DMS 273 (cell line): ENCODE data around the gene ATP6V1G2.
A peak's percentile ranks its signal among the peaks of the same experiment; 100 is the strongest.
"Not testable (repeated sequence)": the region's sequence is repeated elsewhere in the genome, so short reads cannot be mapped to it uniquely, and the experiment has no call there.

Experiments
- DNase-seq: peaks from one replicate; lab custom pipeline; 2025; ENCODE audit not compliant: unreplicated experiment; lab: John Stamatoyannopoulos, UW

ATP6V1G2 gene

DNA sequence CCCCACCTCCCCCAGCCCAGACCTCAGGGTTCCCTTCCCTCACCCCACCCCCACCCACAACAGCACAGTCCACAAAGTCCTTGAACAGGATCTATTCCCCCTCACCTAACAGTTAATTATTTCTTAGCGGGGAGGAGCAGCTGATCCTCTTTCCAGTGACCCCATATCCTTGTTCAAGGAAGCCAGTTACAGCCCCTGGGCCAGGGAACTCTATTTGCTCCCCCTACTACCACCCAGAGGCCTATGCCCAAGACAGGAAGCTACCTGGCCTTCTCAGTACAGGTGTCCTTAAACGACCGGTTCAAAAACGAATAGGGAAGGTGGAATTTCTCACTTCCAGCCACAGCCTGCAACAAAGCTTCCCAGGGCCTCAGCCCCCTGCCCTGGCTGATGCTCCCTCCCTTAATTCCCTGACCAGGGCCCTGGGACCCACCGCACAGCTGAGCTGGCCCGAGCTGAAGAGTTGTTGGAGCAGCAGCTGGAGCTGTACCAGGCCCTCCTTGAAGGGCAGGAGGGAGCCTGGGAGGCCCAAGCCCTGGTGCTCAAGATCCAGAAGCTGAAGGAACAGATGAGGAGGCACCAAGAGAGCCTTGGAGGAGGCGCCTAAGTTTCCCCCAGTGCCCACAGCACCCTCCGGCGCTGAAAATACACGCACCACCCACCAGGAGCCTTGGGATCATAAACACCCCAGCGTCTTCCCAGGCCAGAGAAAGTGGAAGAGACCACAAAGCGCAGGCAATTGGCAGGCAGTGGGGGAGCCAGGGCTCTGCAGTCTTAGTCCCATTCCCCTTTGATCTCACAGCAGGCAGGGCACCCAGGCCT, 16.9 kb downstream of the ATP6V1G2 start:
- peak; percentile 49 for DNase-seq

DNA sequence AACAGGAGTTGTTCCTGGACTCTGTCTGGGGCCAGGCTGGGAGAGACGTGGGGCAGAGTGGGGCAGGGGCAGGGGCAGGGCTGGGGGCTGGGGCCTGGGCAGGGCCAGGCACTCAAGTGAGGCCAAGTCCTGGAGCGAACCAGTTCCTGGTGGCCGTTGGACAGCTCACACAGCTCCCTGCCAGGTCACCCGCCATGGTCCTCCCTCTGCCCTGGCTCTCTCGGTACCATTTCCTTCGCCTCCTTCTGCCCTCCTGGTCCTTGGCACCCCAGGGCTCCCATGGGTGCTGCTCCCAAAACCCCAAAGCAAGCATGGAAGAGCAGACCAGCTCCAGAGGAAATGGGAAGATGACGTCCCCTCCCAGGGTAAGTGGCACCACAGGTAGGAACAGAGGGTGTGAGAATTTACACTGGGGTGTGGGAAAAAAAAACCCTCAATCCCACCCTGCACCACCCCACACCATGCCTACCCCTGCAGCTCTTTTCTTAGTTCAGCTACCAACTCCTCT, 17.5 kb downstream of the ATP6V1G2 start, which contains the start of gene MCCD1:
Gene MCCD1 (plus strand): TSS at position 142 of the 508 bp plus-strand sequence. CDS start 53 bp downstream, at position 195.
- DNase-seq = no peak

DNA sequence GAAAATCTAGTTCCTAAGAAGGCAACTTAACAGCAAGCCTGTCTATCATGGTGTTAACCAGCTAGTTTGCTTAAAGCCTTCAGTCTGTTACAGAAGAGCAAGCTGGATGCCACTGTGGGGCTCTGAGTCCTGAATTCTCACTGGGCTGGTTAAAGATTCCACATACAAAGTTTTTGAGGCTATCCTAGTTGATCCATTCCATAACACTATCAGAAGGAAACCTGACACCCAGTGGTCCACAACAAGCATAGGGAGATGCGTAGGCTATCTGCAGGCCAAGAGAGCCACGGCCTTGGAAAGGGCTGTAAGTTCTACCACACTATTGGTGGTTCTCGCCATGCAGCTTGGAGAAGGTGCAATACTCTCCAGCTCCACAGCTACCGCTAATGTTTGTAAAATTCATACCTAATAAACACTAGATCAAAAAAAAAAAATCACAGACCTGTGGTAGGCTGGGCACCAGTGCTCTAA, 18.1 kb downstream of the ATP6V1G2 start:
- peak; percentile 60 for DNase-seq

DNA sequence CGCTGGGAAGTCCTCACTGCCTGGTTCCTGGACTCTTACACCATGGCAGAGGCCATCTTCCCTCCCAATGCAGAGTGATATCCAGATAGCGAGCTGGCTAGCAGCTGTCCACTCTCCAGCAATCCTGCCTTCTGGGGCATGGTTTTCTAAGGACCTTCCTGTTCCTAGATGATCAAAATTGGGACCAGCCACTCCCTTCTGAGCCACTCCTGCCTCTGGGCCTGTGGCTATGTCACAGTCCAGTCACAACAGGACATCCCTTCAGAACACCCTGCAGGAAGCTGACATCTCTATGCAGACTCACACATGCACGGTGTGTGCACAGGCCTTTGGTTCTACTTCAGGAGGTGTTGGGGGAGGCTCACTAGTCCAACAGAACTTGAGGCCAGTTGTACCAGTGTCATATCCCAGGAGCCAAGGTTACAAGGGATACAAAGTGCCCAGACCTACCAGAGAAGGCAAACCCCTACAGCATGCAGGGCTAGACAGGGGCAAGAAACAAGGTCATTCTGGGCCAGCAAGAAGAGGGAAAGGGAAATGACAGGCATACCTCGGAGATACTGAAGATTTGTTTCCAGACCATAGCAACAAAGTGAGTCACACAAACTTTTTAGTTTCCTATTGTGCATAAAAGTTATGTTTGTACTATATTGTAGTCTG, 20.3 kb downstream of the ATP6V1G2 start:
- no peak for DNase-seq

- no peak for DNase-seq
Observed at GRCh38 chr6:31525553-31525931, 20.9 kb downstream of the ATP6V1G2 start.

- no peak for DNase-seq
Observed at GRCh38 chr6:31521835-31522234, 24.6 kb downstream of the ATP6V1G2 start.

GRCh38 chr6:31513456-31514165, 32.8 kb downstream of the ATP6V1G2 start:
- no peak for DNase-seq

GRCh38 chr6:31510007-31510406, 36.4 kb downstream of the ATP6V1G2 start:
- no peak for DNase-seq

DNA sequence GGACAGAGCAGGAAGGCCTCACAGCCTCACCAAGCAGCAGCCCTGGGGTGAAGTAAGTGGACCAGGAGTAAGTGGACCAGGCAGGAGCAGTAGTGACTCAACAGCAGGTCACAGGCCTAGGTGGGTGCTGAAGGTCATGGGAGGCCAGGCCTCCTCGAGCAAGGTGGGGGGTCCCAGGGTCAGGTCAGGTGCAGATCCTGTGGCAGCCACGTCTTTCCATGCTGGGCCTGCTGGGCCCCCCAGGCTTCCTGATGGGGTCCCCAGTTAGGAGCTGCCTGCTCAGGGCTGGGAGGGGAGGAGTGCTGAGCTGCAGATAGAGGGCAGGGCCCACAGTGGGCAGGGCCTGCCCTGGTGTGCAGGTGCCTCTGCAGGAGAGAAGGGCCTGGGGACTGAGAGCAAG, 37.4 kb downstream of the ATP6V1G2 start:
- DNase-seq = not testable (repeated sequence)

DNA sequence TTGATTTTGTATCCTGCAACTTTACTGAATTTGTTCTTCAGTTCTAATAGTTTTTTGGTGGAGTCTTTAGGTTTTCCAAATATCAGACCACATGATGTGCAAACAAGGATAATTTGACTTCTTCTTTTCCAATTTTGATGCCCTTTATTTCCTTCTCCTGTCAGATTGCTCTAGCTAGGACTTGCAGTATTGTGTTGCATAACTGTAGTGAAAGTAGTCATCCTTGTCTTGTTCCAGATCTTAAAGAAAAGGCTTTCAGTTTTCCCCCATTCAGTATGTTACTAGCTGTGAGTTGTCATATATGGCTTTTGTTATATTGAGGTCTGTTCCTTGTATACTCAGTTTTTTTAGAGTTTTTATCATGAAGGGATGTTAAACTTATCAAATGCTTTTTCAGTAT, 43.8 kb downstream of the ATP6V1G2 start:
- DNase-seq = no peak

DNA sequence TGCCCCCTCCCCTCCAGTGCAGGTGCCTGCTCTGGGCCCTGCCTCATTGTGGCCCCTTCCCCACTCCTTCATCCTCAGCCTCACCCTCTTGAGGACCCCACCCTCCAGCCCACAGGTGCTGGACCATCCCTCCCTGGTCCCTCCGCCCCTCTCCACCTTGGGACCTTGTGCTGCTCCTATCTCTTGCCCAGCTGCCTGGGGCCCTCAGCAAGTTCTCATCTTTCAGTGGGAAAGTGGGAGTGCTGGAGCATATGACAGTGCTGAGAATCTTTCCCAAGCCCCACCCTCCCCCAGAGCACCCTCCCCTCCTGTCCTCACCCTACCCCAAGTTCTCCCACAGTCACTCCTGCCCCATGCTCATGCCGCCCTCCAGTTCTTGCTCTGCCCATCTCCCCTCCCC, 46.8 kb downstream of the ATP6V1G2 start:
- peak; percentile 14 for DNase-seq

- peak; percentile 55 for DNase-seq
Observed at GRCh38 chr6:31498748-31499147, 47.7 kb downstream of the ATP6V1G2 start.

DNA sequence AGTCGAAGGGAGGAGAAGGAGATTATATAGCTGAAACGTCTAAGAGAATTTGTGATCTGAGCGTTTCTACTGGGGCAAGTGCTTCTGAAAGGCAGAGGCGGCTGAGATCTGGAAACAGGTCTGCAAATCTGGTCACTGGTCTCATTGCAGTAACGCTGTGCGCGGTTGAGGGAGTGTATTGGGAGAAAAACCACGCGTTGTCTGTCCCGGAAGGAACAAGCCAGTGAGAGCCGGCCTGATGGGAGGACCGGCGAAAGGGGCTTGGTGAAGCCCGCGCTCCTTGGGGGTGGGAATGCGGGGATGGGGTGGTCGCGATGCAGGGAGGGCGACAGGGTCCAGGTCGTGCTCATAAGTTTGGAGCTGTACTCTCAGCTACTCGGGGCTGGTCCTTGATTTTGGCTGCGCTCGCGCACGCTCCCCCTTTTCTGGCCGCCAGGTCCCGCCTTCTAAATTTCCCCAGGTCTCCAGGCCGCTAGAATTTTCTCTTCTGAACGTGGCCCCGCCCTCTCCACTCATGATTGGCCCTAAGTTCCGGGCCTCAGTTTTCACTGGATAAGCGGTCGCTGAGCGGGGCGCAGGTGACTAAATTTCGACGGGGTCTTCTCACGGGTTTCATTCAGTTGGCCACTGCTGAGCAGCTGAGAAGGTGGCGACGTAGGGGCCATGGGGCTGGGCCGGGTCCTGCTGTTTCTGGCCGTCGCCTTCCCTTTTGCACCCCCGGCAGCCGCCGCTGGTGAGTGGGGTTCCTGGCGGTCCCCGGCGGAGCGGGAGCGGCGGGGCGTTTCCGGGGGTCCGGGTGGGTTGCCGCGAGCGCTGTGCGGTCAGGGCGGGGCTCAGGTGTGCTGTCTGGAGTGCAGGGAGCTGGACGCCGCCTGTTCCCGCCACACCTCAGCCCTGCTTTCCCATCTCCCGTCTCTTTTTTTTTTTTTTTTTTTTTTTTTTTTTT, 48.6 kb downstream of the ATP6V1G2 start, which contains the start of gene MICB:
Gene MICB (plus strand): TSS at position 615 of the 946 bp plus-strand sequence. CDS start 49 bp downstream, at position 664.
- DNase-seq = peak; percentile 87

GRCh38 chr6:31496826-31497225, 49.6 kb downstream of the ATP6V1G2 start:
- peak; percentile 26 for DNase-seq

GRCh38 chr6:31495580-31495979, 50.8 kb downstream of the ATP6V1G2 start:
- no peak for DNase-seq
